NT2/D1 (cell line): ENCODE data around the gene TRAF6.

Experiments
- DNase-seq: peaks from one replicate; pipeline ENCODE4 v3.0.0-alpha.2; 2011; ENCODE audit warnings: low read depth, low spot score
- H3K27me3 ChIP-seq: 2 replicates; pipeline ENCODE4 v1.6.0; 2011; ENCODE audit warnings: mild to moderate bottlenecking; ENCODE audit not compliant: insufficient read length, insufficient read depth
- H3K36me3 ChIP-seq: 2 replicates; pipeline ENCODE4 v1.6.1; 2011; ENCODE audit warnings: mild to moderate bottlenecking, low read length, mixed read lengths; ENCODE audit not compliant: insufficient read depth, insufficient read length
- H3K4me1 ChIP-seq: 2 replicates; pipeline ENCODE4 v1.5.1; 2011; ENCODE audit not compliant: insufficient read depth, insufficient read length
- H3K4me3 ChIP-seq: 2 replicates; pipeline ENCODE4 v1.5.1; 2011; ENCODE audit warnings: low read depth; ENCODE audit not compliant: insufficient read length
- H3K9ac ChIP-seq: 2 replicates; pipeline ENCODE4 v1.6.0; 2011; ENCODE audit warnings: low read depth; ENCODE audit not compliant: insufficient read length
- H3K9me3 ChIP-seq: 2 replicates; pipeline ENCODE4 v1.5.1; 2011; ENCODE audit warnings: mild to moderate bottlenecking, low read length; ENCODE audit not compliant: insufficient read depth
- SUZ12 ChIP-seq: IDR thresholded peaks from 2 replicates; pipeline ENCODE4 v1.6.1; 2011; ENCODE audit not compliant: insufficient read length, insufficient read depth; ENCODE audit errors: extremely low read depth
- YY1 ChIP-seq: IDR thresholded peaks from 2 replicates; pipeline ENCODE4 v1.6.1; 2011; ENCODE audit not compliant: insufficient read length, insufficient read depth
- ZNF274 ChIP-seq: IDR thresholded peaks from 2 replicates; pipeline ENCODE4 v1.6.1; 2011; ENCODE audit warnings: mild to moderate bottlenecking, low read depth, low read length

TRAF6 gene

DNA sequence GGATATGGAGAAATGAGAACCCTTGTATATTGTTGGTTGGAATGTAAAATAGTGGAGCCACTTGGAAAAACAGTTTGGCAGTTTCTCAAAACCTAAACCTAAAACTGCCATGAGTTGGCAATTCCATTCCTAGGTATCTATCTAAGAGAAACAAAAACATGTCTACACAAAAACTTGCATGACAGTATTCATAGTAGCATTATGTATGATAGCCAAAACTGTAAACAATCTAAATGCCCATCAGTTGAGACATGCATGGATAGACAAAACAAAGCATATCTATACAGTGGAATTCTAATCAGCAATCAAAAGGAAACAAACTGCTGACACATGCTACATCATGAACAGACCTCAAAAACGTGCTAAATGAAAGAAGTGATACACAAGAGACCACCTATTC, 34.9 kb downstream of the TRAF6 start:
- no peak for TF ChIP-seq YY1
- TF ChIP-seq ZNF274 = no peak
- TF ChIP-seq SUZ12 = no peak
- H3K9ac ChIP-seq = no peak overlapping the region

DNA sequence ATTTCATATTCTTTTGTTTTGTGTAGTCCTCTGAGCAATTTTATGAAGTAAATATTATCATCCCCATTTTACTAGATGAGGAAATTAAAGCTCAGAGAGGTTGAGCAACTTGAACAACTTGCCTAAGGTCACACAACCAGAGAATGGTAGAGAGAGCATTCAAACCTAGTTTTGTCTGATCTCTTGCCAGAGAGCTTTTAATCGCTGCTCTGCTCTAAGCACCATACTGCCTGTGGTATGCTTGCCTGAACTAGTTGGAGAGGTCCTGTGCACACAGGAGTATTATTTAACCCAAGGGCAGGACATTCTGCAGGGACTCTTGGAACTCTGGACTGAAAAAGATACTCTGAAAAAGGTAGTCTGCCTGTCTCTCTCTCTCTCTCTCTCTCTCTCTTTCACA, 38.5 kb downstream of the TRAF6 start:
- TF ChIP-seq SUZ12 (no peak), ZNF274 (no peak), YY1 (no peak)
- Histone ChIP-seq H3K4me1 (no peaks in the 10 kb centered on the region), H3K9me3 (no peaks in the 10 kb centered on the region), H3K27me3 (no peaks in the 10 kb centered on the region), H3K9ac (no peak overlapping the region), H3K36me3 (no peaks in the 10 kb centered on the region), H3K4me3 (no peak overlapping the region)
- no peak for DNase-seq

More for the DNA sequence above, 34.9 kb downstream of the TRAF6 start:
- Histone ChIP-seq H3K4me1 (peaks cover 3% of the 10 kb centered on the region), H3K4me3 (no peak overlapping the region), H3K27me3 (no peaks in the 10 kb centered on the region), H3K9me3 (no peaks in the 10 kb centered on the region), H3K36me3 (no peaks in the 10 kb centered on the region)
- DNase-seq = no peak

DNA sequence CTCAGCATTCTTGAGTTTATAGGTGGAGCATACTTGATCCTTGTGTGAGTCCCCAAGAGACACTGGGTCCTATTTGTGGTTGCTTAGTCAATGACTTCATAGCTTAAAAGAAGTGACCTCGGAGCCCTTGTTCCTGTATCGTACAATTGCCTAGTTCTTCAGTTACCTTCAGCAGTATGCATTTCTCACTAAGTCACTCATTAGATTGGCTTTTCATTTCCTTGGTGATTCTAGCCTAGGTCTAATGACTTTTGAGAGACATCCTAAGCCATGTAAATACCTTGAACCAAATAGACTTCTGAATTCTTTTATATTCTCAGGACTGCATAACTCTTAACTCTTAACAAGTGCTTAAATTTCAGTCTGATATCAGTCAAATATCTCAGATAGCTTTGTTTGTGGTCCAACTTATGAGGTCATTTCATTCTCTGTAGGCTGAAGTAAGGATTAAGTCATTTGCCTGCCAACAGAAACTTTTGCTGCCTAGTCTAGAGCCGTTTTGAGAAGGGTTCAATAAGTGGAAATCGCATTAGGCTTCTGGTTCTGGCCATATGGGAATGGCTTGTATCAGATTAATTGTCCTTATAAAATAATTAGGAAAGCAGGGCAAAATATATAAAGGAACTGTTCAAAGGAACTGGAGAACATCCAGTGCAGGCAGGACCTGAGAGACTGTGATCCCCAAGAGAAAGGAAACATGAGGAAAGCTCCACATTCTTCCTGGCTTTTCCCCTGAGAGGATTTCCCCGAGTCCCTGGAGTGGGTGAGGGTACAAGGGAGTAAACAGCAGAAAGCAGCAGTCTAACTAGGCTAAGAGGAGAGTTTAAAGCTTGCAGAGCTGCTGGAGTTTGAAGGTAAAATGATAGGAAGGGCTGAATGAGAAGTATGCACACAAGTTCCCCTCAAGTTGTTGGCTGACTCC, 39.9 kb downstream of the TRAF6 start:
- no peak for DNase-seq
- H3K9ac ChIP-seq = no peak overlapping the region
- H3K36me3 ChIP-seq = no peaks in the 10 kb centered on the region
- H3K4me1 ChIP-seq = no peaks in the 10 kb centered on the region
- H3K9me3 ChIP-seq = no peaks in the 10 kb centered on the region
- no peak for TF ChIP-seq ZNF274
- TF ChIP-seq YY1 = no peak
- no peak for TF ChIP-seq SUZ12
- no peak overlapping the region for H3K4me3 ChIP-seq
- H3K27me3 ChIP-seq = no peaks in the 10 kb centered on the region

DNA sequence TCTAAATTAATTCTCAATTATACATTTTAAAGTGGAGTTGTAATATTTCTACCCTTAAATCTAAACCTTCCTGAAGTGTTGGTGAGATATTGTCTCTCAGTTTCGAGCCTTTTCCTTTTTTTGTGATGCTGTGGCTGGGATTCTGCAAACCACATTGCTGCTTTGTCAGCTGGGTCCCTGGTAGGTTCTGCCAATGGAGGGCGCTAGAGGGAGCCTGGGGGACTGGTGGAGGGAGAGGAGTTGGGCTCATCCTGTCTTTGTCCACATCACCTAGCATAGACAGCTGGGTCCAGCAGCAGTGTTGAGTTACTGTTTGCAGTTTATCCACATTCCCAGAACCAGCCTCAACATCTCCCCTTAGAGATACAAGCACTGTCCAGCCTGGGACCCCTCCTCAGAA, 41.0 kb downstream of the TRAF6 start:
- Histone ChIP-seq H3K36me3 (no peaks in the 10 kb centered on the region), H3K9ac (no peak overlapping the region), H3K27me3 (no peaks in the 10 kb centered on the region), H3K4me1 (no peaks in the 10 kb centered on the region), H3K4me3 (no peak overlapping the region), H3K9me3 (no peaks in the 10 kb centered on the region)
- no peak for DNase-seq
- TF ChIP-seq YY1 (no peak), ZNF274 (no peak), SUZ12 (no peak)

DNA sequence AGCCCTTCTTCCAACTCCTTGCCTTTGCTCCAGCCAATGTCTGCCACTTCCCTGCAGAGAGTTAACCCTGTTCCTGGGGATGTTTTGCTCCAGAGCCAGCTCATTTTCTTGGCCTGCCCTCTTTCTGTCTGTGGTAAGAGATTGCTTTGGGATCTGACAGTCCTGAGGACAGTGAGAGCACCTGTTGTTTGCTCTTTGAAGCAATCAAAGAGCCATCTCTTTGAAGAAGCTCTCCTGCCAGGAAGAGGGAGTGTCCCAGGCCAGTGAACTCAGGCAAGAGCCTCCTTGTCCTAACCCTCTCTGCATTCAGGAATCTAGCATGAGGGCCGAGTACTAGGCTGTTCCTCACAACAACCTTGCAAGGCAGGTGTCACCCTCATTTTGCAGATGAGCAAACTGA, 42.2 kb downstream of the TRAF6 start:
- DNase-seq = no peak
- no peaks in the 10 kb centered on the region for H3K27me3 ChIP-seq
- no peaks in the 10 kb centered on the region for H3K9me3 ChIP-seq
- H3K9ac ChIP-seq = no peak overlapping the region
- no peaks in the 10 kb centered on the region for H3K36me3 ChIP-seq
- H3K4me3 ChIP-seq = no peak overlapping the region
- TF ChIP-seq YY1 = no peak
- no peak for TF ChIP-seq ZNF274
- no peak for TF ChIP-seq SUZ12
- H3K4me1 ChIP-seq = no peaks in the 10 kb centered on the region

DNA sequence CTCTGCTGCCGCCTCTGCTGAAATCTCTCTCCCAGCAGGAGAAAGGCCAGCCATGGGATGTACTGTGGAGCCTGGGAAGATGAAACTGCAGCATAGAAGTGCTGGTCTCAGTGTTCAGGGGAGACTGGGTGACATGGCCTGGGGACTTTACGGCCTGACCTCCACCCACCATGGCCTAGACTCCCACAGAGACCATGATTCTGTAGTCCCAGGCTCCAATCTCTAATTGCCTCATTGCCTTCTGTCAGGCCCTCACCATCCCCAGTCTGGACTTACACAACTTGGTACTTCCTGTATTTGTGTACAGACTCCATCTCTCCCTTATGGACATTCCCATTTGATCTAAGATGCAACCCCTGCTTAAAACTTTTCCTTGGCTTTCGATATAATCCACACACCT, 43.1 kb downstream of the TRAF6 start:
- no peak overlapping the region for H3K4me3 ChIP-seq
- no peak for TF ChIP-seq ZNF274
- TF ChIP-seq SUZ12 = no peak
- H3K9me3 ChIP-seq = no peaks in the 10 kb centered on the region
- H3K27me3 ChIP-seq = no peaks in the 10 kb centered on the region
- no peak for DNase-seq
- H3K36me3 ChIP-seq = peaks cover 6% of the 10 kb centered on the region
- no peak overlapping the region for H3K9ac ChIP-seq
- no peaks in the 10 kb centered on the region for H3K4me1 ChIP-seq

DNA sequence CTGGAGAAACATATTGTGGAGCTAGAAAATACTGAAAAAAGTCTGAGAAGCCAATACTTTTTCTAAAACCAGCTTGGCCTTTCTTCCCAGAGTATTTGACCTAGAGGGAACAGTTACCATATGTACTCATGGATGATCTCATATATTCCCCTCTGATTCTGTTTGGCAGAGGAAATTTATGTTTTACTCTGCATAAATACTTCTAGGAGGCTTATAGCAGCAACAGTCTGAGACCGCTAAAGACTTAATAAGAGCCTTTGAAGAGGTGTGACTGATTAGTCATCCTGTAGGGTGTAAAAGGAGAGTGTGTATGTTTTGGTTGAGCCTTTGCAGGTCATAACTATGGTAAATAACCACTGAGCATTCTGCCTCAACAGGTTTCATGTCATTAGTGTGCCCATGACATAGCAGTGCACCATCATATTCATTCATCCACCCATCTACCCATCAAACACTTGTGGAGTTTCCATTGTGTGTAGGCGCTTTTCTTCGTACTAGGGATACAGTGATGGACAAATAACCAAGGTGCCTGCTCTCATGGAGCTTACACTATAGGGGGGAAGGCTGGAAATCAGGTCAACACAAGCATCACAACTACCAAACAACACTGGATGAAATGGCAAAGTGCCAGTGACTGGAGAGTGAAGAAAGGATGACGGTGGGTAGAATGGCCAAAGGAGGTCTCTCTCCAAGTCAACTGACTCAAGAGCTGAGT, 44.5 kb downstream of the TRAF6 start:
- peaks cover 6% of the 10 kb centered on the region for H3K36me3 ChIP-seq
- no peak overlapping the region for H3K9ac ChIP-seq
- H3K27me3 ChIP-seq = no peaks in the 10 kb centered on the region
- TF ChIP-seq ZNF274 (no peak), SUZ12 (no peak), YY1 (no peak)
- H3K4me3 ChIP-seq = no peak overlapping the region
- no peaks in the 10 kb centered on the region for H3K9me3 ChIP-seq
- no peak for DNase-seq
- peaks cover under 1% of the 10 kb centered on the region for H3K4me1 ChIP-seq
